NB4 (cell line): ENCODE data around the gene SIRPB1.

ENCODE experiments used
- DNase-seq: peaks from one replicate; pipeline ENCODE4 v3.0.0; 2010; ENCODE audit warnings: low read depth
- H3K4me3 ChIP-seq: one replicate; pipeline ENCODE4 v1.5.1; 2011; ENCODE audit warnings: mild to moderate bottlenecking, low read depth, low read length, moderate library complexity
- MYC ChIP-seq: IDR thresholded peaks from 2 replicates; pipeline ENCODE4 v1.6.1; 2011; ENCODE audit warnings: low read depth, low read length
- POLR2A ChIP-seq: IDR thresholded peaks from 2 replicates; pipeline ENCODE4 v1.6.1; 2011; ENCODE audit warnings: mild to moderate bottlenecking; ENCODE audit not compliant: insufficient read length; ENCODE audit errors: extremely low read depth
- TF ChIP-seq, protein P1 (sequence below): IDR thresholded peaks from 2 replicates; pipeline ENCODE4 v1.6.1; 2011; ENCODE audit warnings: low read depth, low read length
- TF ChIP-seq, protein P2 (sequence below): IDR thresholded peaks from one replicate; pipeline ENCODE4 v1.5.1; 2012; ENCODE audit warnings: low read depth, low read length

Gene SIRPB1

DNA sequence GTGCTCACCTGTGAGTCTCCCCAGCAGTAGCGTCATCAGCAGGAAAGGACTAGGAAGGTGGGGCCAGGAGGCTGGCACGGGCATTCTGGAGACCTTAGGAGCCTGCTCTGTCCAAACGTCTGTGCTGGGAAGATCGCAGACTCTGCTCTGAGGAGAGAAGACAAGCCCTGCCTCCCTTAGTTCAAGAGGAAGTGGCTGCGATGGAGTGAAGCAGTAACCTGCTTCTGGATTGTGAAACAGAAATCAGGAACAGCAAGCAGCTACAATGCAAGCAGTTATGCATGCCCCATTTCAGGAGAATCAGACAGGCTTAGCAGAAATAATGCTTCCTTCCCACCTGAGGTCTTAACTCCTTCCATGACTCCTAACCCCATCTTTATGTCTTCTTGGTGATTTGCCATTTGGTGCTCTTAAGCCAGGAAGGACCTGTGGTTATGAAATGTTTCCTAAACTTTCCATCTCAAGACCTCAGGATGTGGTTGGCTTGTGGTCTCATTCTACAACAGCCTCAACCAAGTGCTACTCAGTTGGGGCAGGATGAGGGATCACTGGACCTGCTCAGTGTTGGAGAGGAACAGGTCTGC is at the start of gene SIRPB1:
Gene SIRPB1 (minus strand): TSS at position 149 of the 584 bp plus-strand sequence. CDS start 65 bp downstream, at position 84.
- TF ChIP-seq, protein P1, sequence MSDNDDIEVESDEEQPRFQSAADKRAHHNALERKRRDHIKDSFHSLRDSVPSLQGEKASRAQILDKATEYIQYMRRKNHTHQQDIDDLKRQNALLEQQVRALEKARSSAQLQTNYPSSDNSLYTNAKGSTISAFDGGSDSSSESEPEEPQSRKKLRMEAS, result peak; percentile 51; the same call in 1 of the 2 replicates
- TF ChIP-seq MYC (peak; percentile 81), POLR2A (peak; percentile 45)
- TF ChIP-seq, protein P2, sequence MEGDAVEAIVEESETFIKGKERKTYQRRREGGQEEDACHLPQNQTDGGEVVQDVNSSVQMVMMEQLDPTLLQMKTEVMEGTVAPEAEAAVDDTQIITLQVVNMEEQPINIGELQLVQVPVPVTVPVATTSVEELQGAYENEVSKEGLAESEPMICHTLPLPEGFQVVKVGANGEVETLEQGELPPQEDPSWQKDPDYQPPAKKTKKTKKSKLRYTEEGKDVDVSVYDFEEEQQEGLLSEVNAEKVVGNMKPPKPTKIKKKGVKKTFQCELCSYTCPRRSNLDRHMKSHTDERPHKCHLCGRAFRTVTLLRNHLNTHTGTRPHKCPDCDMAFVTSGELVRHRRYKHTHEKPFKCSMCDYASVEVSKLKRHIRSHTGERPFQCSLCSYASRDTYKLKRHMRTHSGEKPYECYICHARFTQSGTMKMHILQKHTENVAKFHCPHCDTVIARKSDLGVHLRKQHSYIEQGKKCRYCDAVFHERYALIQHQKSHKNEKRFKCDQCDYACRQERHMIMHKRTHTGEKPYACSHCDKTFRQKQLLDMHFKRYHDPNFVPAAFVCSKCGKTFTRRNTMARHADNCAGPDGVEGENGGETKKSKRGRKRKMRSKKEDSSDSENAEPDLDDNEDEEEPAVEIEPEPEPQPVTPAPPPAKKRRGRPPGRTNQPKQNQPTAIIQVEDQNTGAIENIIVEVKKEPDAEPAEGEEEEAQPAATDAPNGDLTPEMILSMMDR, result no peak
- DNase-seq, result peak; percentile 96

DNA sequence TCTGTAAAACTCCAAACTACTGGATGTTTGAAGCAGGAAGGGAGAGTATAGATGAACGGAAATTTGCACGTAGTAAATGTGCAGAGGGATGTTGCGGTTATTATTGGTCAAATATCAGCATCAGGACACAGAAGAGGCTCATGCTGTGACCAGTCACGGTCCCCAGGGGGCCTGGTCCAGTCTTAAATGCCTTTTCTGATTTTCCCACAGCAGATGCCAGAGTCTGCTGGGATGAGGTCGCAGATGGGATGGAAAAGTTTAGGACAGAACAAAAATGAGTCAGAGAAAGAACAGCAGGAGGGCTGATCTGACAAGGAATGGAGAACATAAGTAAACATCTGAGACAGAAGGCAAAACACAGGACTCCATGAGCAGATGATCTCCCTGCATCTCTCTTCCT is 49.5 kb upstream of the SIRPB1 start:
- no peak for DNase-seq
- no peak overlapping the region for H3K4me3 ChIP-seq
- TF ChIP-seq MYC (no peak), POLR2A (no peak)
- TF ChIP-seq, protein P2, result no peak
- TF ChIP-seq, protein P1, result no peak

More for the DNA sequence above, at the start of gene SIRPB1:
- peak within 1 kb of the TSS; percentile 83 for H3K4me3 ChIP-seq

DNA sequence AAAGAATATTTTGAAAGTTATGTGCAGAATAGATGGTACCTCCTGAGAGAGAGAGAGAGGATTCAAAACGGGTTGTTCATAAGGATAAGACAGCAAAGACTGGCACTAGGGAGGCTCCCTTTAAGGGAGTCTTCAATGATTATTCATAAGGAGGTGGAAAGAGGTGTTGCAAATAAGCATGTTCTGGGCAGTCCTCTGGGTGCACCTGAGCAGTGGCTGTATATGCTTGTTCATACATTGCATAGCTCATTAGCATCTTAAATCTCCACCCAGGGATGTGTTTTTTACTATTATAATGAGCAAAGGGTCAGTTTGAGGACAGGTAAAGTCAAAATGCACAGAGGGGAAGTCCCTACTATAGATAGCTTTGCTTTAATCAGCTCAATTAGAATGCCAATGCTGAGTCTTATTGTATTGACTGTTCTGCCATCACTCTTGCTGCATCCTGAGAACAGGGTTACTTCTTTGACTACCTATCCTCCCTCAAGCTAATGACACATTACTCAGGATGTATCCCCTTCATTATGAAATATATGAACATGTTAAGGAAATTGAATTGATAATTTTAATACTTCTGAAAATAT is 47.8 kb upstream of the SIRPB1 start:
- TF ChIP-seq, protein P2, result no peak
- TF ChIP-seq, protein P1, result no peak
- no peak for DNase-seq
- no peak overlapping the region for H3K4me3 ChIP-seq

DNA sequence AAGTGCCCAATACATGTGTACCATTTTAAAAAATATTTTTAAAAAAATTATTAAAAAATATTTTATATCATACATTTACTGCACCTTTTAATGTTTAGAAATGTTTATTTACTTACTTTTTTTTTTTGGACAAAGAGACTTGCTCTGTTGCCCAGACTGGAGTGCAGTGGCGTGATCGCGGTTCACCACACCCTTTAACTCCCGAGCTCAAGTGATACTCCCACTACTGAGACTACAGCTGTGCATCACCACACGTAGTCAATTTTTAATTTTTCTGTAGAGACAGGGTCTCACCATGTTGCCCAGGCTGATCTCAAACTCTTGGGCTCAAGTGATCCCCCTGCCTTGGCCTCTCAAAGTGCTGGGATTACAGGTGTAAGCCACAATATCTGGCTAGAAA is 47.0 kb upstream of the SIRPB1 start:
- no peak for TF ChIP-seq POLR2A
- TF ChIP-seq MYC, result no peak
- TF ChIP-seq, protein P1, result no peak
- DNase-seq, result no peak
- H3K4me3 ChIP-seq, result no peak overlapping the region

DNA sequence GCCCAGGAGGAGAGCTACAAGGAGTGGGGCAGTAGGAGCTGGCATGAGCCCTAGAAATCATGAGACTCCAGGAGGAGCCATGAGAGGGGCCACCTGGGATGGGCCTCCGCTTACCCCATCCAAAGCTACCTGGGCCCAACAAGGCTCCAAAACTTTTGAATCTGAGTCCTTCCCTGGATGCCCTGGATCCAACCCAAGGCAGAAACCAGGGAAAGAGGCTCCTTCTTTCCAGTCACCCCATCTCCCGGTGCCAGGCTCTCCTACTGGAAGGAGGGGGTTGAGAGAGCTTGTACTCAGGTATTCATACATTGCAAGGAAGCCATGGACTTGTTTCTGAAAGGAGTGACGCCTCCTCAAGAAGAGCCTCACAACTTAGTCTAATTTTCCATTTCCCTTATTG is 45.5 kb upstream of the SIRPB1 start:
- H3K4me3 ChIP-seq, result no peak overlapping the region
- DNase-seq, result no peak
- TF ChIP-seq MYC (no peak), POLR2A (no peak)
- TF ChIP-seq, protein P2, result no peak
- TF ChIP-seq, protein P1, result no peak

DNA sequence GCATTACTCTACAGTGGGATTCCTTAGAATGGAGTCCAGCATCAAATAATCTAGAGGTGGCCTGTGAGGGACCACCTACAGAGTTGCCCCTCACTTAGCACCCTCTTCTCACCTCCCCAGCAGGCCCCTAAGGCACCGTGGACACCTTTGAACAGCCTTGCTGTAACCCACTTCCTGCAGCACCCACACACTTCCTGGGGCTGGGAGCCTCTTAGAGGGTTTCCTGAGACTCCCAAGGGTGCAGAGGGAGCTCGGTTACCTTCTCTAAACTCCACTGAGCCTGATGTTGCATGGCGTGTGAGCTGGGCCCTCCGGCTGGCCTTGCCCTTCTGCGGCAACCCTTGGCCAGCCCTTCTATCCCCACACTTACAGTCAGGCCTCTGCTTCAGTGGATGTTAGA is 45.1 kb upstream of the SIRPB1 start:
- DNase-seq, result peak; percentile 91
- H3K4me3 ChIP-seq, result no peak overlapping the region
- peak; percentile 36; the same call in 1 of the 2 replicates for TF ChIP-seq MYC
- TF ChIP-seq, protein P1, result no peak
